Measurements from ENCODE around the gene ATAT1. TPM values are rescaled to one million over a fixed set of nuclear protein-coding genes. Genes with fewer than 3 reads are reported as not detected.

Gene ATAT1
- total and polyA plus RNA-seq, 9 of the 15 experiments (the other 6 are each of a cell fraction or from before 2014, with no cell fraction given) = 0.65 to 5.8 (median 1.6) TPM

GRCh38 chr6:30683183-30683979, 56.7 kb downstream of the ATAT1 start (continued):
- TF ChIP-seq NR2C1 (IDR thresholded peaks at IDR 0.05) = no peak
- TF ChIP-seq NR2C1 (tag; IDR thresholded peaks at IDR 0.05) = peak; percentile 59
- 0 out of 2 replicates have a peak, but pooled peaks have one; percentile 18 for TF ChIP-seq ZBTB7A (IDR thresholded peaks at IDR 0.05; ENCODE audit: borderline replicate concordance, control insufficient read depth, low read depth, low read length)
- TF ChIP-seq ZC3H4 (CRISPR knock-in tag; IDR thresholded peaks at IDR 0.05; ENCODE audit: borderline replicate concordance) = 0 out of 2 replicates have a peak, but pooled peaks have one; percentile 44
- TF ChIP-seq ZNF75A (CRISPR knock-in tag; IDR thresholded peaks at IDR 0.05) = no peak
- no peak for TF ChIP-seq TEAD4 (IDR thresholded peaks at IDR 0.05; ENCODE audit: low read length)
- peak; percentile 48; the same call in 1 of the 2 replicates for TF ChIP-seq TEAD4 (CRISPR knock-in tag; IDR thresholded peaks at IDR 0.05; ENCODE audit: borderline replicate concordance)
- TF ChIP-seq TAF9B (IDR thresholded peaks at IDR 0.05; ENCODE audit: partially characterized antibody) = no peak
- TF ChIP-seq KLF13 (tag; IDR thresholded peaks at IDR 0.05; ENCODE audit: borderline replicate concordance, low read depth) = no peak
- TF ChIP-seq FOXP1 (CRISPR knock-in tag; IDR thresholded peaks at IDR 0.05) = 0 out of 2 replicates have a peak, but pooled peaks have one; percentile 71

GRCh38 chr6:30683980-30684338, 57.3 kb downstream of the ATAT1 start:
- peak; percentile 23 for FAIRE-seq
- Histone ChIP-seq H4K20me1 (replicated peaks; ENCODE audit: control insufficient read depth, insufficient read depth, low read length) (no peaks in the 10 kb centered on the region; the same call in 1 of the 2 replicates), H3K9ac (ENCODE audit: insufficient read depth in 1 of 2, low read depth in 2 of 2, low read length in 2 of 2) (peak overlapping the region; percentile 81 to 95), H3K4me3 (peak overlapping the region; percentile 81), H2AFZ (ENCODE audit: low read depth, low read length) (peak overlapping the region; percentile 25; the same call in 1 of the 2 replicates), H3K79me2 (ENCODE audit: control insufficient read depth, insufficient read depth, low read length) (peaks cover 94% of the 10 kb centered on the region), H3K4me1 (replicated peaks in 1 of 2; ENCODE audit: control insufficient read depth in 2 of 2, insufficient read depth in 2 of 2, low read length in 2 of 2) (peaks cover 53 to 92% of the 10 kb centered on the region in 2 experiments), H3K9me1 (ENCODE audit: control insufficient read depth, insufficient read depth, low read length) (no peaks in the 10 kb centered on the region), H3K27me3 (ENCODE audit: control insufficient read depth in 2 of 2, insufficient read depth in 2 of 2, low read length in 2 of 2) (no peaks in the 10 kb centered on the region), H3K27ac (ENCODE audit: extremely low read depth, low read depth, low read length) (peak overlapping the region; percentile 88), H3K4me2 (ENCODE audit: insufficient read depth, low read length) (peak overlapping the region; percentile 97), H3K9me3 (replicated peaks; ENCODE audit: control insufficient read depth, insufficient read depth, low read depth, low read length) (no peaks in the 10 kb centered on the region), H3K36me3 (ENCODE audit: control insufficient read depth, insufficient read depth, low read length) (peaks cover 25% of the 10 kb centered on the region)
- no TSS peak for BruUV-seq (replicated peaks)
- POLR2A ChIA-PET = interaction anchor here (0.9 to 7.0 kb wide), 4 partner anchors 36 to 69 kb away, joined by 3 to 118 read pairs (median 4); partner anchors contain the start of genes MDC1 and TUBB
- intact Hi-C loops (cut with micrococcal nuclease) (loop anchor here (5.0 to 10.0 kb wide), 2 partner anchors 131 to 403 kb away; no protein-coding TSS in a partner anchor), in situ Hi-C loops (cut with MboI) (no loop called here)
- ATAC-seq = no peak
- peak in 2 of 4 experiments; percentile 6 to 39 for DNase-seq (ENCODE audit: extremely low read depth in 1 of 4, low spot score in 3 of 4)
- 0% methylated on average over 2 of the region's 2 CpGs for WGBS (ENCODE audit: insufficient coverage, low coverage, missing lambda C conversion rate)
- CTCF ChIA-PET (ENCODE audit: low intra/inter-chr PET ratio) = interaction anchor here (0.6 kb wide), 1 partner anchor 200 kb away, joined by 3 read pairs; no protein-coding TSS in a partner anchor
- TF ChIP-seq ZNF583 (CRISPR knock-in tag; IDR thresholded peaks at IDR 0.05) = no peak
- no peak for TF ChIP-seq POLR3G (IDR thresholded peaks at IDR 0.05; ENCODE audit: extremely low read depth, insufficient read length, insufficient replicate concordance)
- no peak for TF ChIP-seq ZNF282 (CRISPR knock-in tag; IDR thresholded peaks at IDR 0.05)
- peak; percentile 2; the same call in 1 of the 2 replicates for TF ChIP-seq TFAP4 (CRISPR knock-in tag; IDR thresholded peaks at IDR 0.05; ENCODE audit: borderline replicate concordance)
- no peak for TF ChIP-seq HMG20B (CRISPR knock-in tag; IDR thresholded peaks at IDR 0.05)
- TF ChIP-seq PKNOX1 (IDR thresholded peaks at IDR 0.05) = no peak
- no peak for TF ChIP-seq ZEB2 (IDR thresholded peaks at IDR 0.05)
- no peak for TF ChIP-seq NFIC (IDR thresholded peaks at IDR 0.05)
- no peak for TF ChIP-seq CBX8 (IDR thresholded peaks at IDR 0.05; ENCODE audit: borderline replicate concordance, extremely low read depth, low read depth, low read length, poor library complexity, severe bottlenecking)
- TF ChIP-seq MECOM (CRISPR knock-in tag; IDR thresholded peaks at IDR 0.05) = no peak

Measured in K562 (cell line).